Gastroesophageal sphincter (tissue), 3 donors: ENCODE results near the gene DGKZ.

Source experiments
- CTCF ChIP-seq, 4 experiments: fragments of 200-600 bp in 2 of 4; fragments of 450-650 bp in 2 of 4; sonication (generic) in 1 of 4; IDR thresholded peaks; one replicate each; pipeline ENCODE4 v1.5.1; 2017 to 2019; ENCODE audit warnings: antibody characterized with exemption in 4 of 4, mild to moderate bottlenecking in 2 of 4, moderate library complexity in 2 of 4
- POLR2A ChIP-seq, 2 donors: fragments of 450-650 bp; IDR thresholded peaks; one replicate each; pipeline ENCODE4 v1.6.1; 2017; ENCODE audit warnings: antibody characterized with exemption in 2 of 2, mild to moderate bottlenecking in 2 of 2, moderate library complexity in 1 of 2

DNA sequence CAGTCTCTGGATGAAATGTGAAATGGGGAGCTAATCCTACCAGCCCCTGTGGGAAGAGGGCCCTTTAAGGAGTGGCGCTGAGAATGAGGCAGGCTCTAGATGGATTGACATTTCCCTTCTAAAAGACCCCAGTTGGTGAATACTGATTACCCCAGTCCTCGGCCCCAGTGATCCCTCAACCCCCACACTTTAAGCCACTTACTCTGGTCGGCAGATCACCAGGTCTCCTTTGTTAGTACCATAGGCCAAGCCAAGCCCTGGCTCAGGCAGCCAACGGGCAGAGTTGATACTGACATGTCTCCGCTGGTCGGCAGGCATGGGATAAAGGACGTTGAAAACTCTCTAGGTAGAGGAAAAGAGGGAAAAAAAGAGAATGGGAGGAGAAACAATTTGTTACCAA, 70.4 kb downstream of the DGKZ start:
- TF ChIP-seq CTCF (IDR thresholded peaks at IDR 0.05): no peak
- TF ChIP-seq POLR2A (IDR thresholded peaks at IDR 0.05): no peak
